PC-3 (cell line): ENCODE results near the gene ANXA7. TPM values are rescaled to one million over a fixed set of nuclear protein-coding genes. Genes with fewer than 3 reads are reported as not detected.

Experiments used
- ATAC-seq: fragments of 200-7000 bp; cut with Tn5 transposase; 2 replicates; pipeline ENCODE4 v1.9.1; 2020; ENCODE audit warnings: mild to moderate bottlenecking, moderate library complexity
- BruUV-seq: library from RNA; stranded (reverse); fragments of 400-500 nt; replicated peaks from 2 replicates; lab custom pipeline; 2021; lab: Mats Ljungman, UMichigan
- CTCF ChIA-PET: fragments of 300-600 bp; sonication (Branson Sonifier 250); formaldehyde crosslinking; loops from one replicate; lab custom pipeline; 2022; ENCODE audit warnings: antibody characterized with exemption; lab: Charles Lee
- POLR2A ChIA-PET: fragments of 300-600 bp; sonication (Branson Sonifier 250); formaldehyde crosslinking; loops from one replicate; lab custom pipeline; 2022; ENCODE audit warnings: antibody characterized with exemption; ENCODE audit not compliant: unreplicated experiment; lab: Charles Lee
- DNase-seq: peaks from one replicate; pipeline ENCODE4 v3.0.0-alpha.2; 2015
- H2AFZ ChIP-seq: fragments of 300-600 bp; sonication (generic); 2 replicates; pipeline ENCODE4 v1.6.0; 2016; ENCODE audit warnings: antibody characterized with exemption, low read length
- H3F3A ChIP-seq: fragments of 300-600 bp; sonication (generic); one replicate; pipeline ENCODE4 v1.6.0; 2017; ENCODE audit warnings: antibody characterized with exemption, low read length, control low read depth, mild to moderate bottlenecking; ENCODE audit not compliant: unreplicated experiment
- H3K27ac ChIP-seq: fragments of 300-600 bp; sonication (generic); 2 replicates; pipeline ENCODE4 v1.5.1; 2016; ENCODE audit warnings: mild to moderate bottlenecking, low read length
- H3K27me3 ChIP-seq: fragments of 300-600 bp; sonication (generic); 2 replicates; pipeline ENCODE4 v1.6.1; 2016; ENCODE audit warnings: low read length, mixed read lengths
- H3K36me3 ChIP-seq: fragments of 300-600 bp; sonication (generic); 2 replicates; pipeline ENCODE4 v1.6.1; 2016; ENCODE audit warnings: low read depth, mixed run types, low read length, mixed read lengths
- H3K4me1 ChIP-seq: fragments of 300-600 bp; sonication (generic); 2 replicates; pipeline ENCODE4 v1.5.1; 2016; ENCODE audit warnings: low read length; ENCODE audit not compliant: insufficient read depth
- H3K4me2 ChIP-seq: fragments of 300-600 bp; sonication (generic); 2 replicates; pipeline ENCODE4 v1.6.0; 2016; ENCODE audit warnings: low read length
- H3K4me3 ChIP-seq: fragments of 300-600 bp; sonication (generic); 2 replicates; pipeline ENCODE4 v1.5.1; 2016; ENCODE audit warnings: mild to moderate bottlenecking, low read length, mixed read lengths
- H3K79me2 ChIP-seq: fragments of 300-600 bp; sonication (generic); 2 replicates; pipeline ENCODE4 v1.6.1; 2017; ENCODE audit warnings: low read length, mixed read lengths
- H3K9ac ChIP-seq: fragments of 300-600 bp; sonication (generic); 2 replicates; pipeline ENCODE4 v1.6.0; 2016; ENCODE audit warnings: mild to moderate bottlenecking, low read length
- H3K9me2 ChIP-seq: fragments of 300-600 bp; sonication (generic); replicated peaks from 2 replicates; pipeline ENCODE4 v1.6.1; 2016; ENCODE audit warnings: mixed run types, low read length, mixed read lengths
- H3K9me3 ChIP-seq: fragments of 300-600 bp; sonication (generic); 2 replicates; pipeline ENCODE4 v1.6.1; 2016; ENCODE audit warnings: low read length, mixed read lengths
- H4K20me1 ChIP-seq: fragments of 300-600 bp; sonication (generic); 2 replicates; pipeline ENCODE4 v1.6.1; 2016; ENCODE audit warnings: low read length, mixed read lengths
- CTCF ChIP-seq: fragments of 300-600 bp; sonication (generic); conservative IDR thresholded peaks from 2 replicates; pipeline ENCODE4 v1.5.1; 2017; ENCODE audit warnings: antibody characterized with exemption, low read depth, mild to moderate bottlenecking, low read length
- EZH2 ChIP-seq: fragments of 300-600 bp; sonication (generic); IDR thresholded peaks from one replicate; pipeline ENCODE4 v1.6.1; 2017; ENCODE audit warnings: antibody characterized with exemption, mild to moderate bottlenecking, low read length; ENCODE audit not compliant: unreplicated experiment
- EZH2phosphoT487 ChIP-seq: fragments of 300-600 bp; sonication (generic); IDR thresholded peaks from 2 replicates; pipeline ENCODE4 v1.6.1; 2018; ENCODE audit warnings: mild to moderate bottlenecking, antibody characterized with exemption, low read length, borderline replicate concordance
- intact Hi-C: fragments of 100-400 bp; cut with micrococcal nuclease; formaldehyde crosslinking; loops from 2 replicates; pipeline ENCODE4 v1.9.0; 2023
- total RNA-seq: library from RNA; depleted of rRNA; stranded (reverse); fragments of >200 nt; gene quantifications from 2 replicates; pipeline ENCODE4 v1.2.3, GENCODE V29; 2014

Gene ANXA7
- total RNA-seq, 1 experiment from 2014 or later, result 561 TPM

GRCh38 chr10:73424478-73424877, 10.6 kb upstream of the ANXA7 start:
- no TSS peak for BruUV-seq
- H3K79me2 ChIP-seq, result no peaks in the 10 kb centered on the region

GRCh38 chr10:73423309-73423708, 9.5 kb upstream of the ANXA7 start:
- 0 out of 2 replicates have a peak, but pooled peaks cover 8% of the 10 kb centered on the region for H3K36me3 ChIP-seq
- no peak overlapping the region for H3K27ac ChIP-seq
- TF ChIP-seq EZH2phosphoT487 (no peak), EZH2 (no peak), CTCF (no peak)
- H3K4me1 ChIP-seq, result peaks cover 20% of the 10 kb centered on the region
- no peak overlapping the region for H3K9ac ChIP-seq
- POLR2A ChIA-PET, result no interaction called here
- intact Hi-C loops, result no loop called here
- no peak overlapping the region for H3K4me2 ChIP-seq
- H3K9me3 ChIP-seq, result no peaks in the 10 kb centered on the region
- no peak for ATAC-seq
- BruUV-seq, result no TSS peak
- H2AFZ ChIP-seq, result no peak overlapping the region
- no peaks in the 10 kb centered on the region for H3F3A ChIP-seq
- no peaks in the 10 kb centered on the region for H3K9me2 ChIP-seq
- no peak for DNase-seq
- H3K27me3 ChIP-seq, result no peaks in the 10 kb centered on the region
- H3K4me3 ChIP-seq, result no peak overlapping the region
- no peaks in the 10 kb centered on the region for H3K79me2 ChIP-seq
- no peaks in the 10 kb centered on the region for H4K20me1 ChIP-seq
- CTCF ChIA-PET, result no interaction called here

More at GRCh38 chr10:73424478-73424877, 10.6 kb upstream of the ANXA7 start:
- Histone ChIP-seq H3K4me1 (peaks cover 10% of the 10 kb centered on the region), H4K20me1 (no peaks in the 10 kb centered on the region), H3K36me3 (0 out of 2 replicates have a peak, but pooled peaks cover 8% of the 10 kb centered on the region), H3K9me2 (no peaks in the 10 kb centered on the region), H3K9me3 (no peaks in the 10 kb centered on the region), H3K9ac (no peak overlapping the region), H2AFZ (no peak overlapping the region), H3K4me3 (no peak overlapping the region), H3K27me3 (no peaks in the 10 kb centered on the region), H3K4me2 (no peak overlapping the region), H3K27ac (no peak overlapping the region), H3F3A (no peaks in the 10 kb centered on the region)
- intact Hi-C loops, result no loop called here
- no peak for TF ChIP-seq EZH2phosphoT487
- TF ChIP-seq CTCF, result no peak
- TF ChIP-seq EZH2, result no peak
- DNase-seq (no peak), ATAC-seq (no peak)
- POLR2A ChIA-PET, result interaction anchor here (0.6 kb wide), 1 partner anchor 177 kb away, joined by 3 read pairs; the partner anchor contains the start of gene DNAJC9
- CTCF ChIA-PET, result no interaction called here

GRCh38 chr10:73416571-73416970, 2.7 kb upstream of the ANXA7 start:
- Histone ChIP-seq H3F3A (peaks cover 8% of the 10 kb centered on the region), H2AFZ (no peak overlapping the region), H3K4me2 (peak overlapping the region; percentile 1), H3K4me3 (no peak overlapping the region), H3K36me3 (no peaks in the 10 kb centered on the region), H3K9me3 (no peaks in the 10 kb centered on the region), H3K9ac (no peak overlapping the region), H3K27ac (peak overlapping the region; percentile 37), H3K4me1 (peaks cover 57% of the 10 kb centered on the region), H3K79me2 (peaks cover 23% of the 10 kb centered on the region), H3K9me2 (no peaks in the 10 kb centered on the region), H4K20me1 (no peaks in the 10 kb centered on the region), H3K27me3 (no peaks in the 10 kb centered on the region)
- POLR2A ChIA-PET, result interaction anchor here (0.6 to 1.1 kb wide), 4 partner anchors 10 to 79 kb away, joined by 4 to 8 read pairs (median 6); partner anchors contain the start of gene PPP3CB
- peak; percentile 98 for DNase-seq
- CTCF ChIA-PET, result interaction anchor here (0.6 to 0.7 kb wide), 3 partner anchors 199 to 1805 kb away, joined by 3 to 6 read pairs (median 4); no protein-coding TSS in a partner anchor
- no TSS peak for BruUV-seq
- TF ChIP-seq EZH2phosphoT487 (no peak), CTCF (no peak), EZH2 (no peak)
- intact Hi-C loops, result loop anchor here (10.0 kb wide), 1 partner anchor 328 kb away; the partner anchor contains the start of gene SEC24C
- peak; percentile 0 for ATAC-seq
